H1 (cell line): ENCODE data around the gene PJVK. TPM values are rescaled to one million over a fixed set of nuclear protein-coding genes. Genes with fewer than 3 reads are reported as not detected.

ENCODE experiments used
- CTCF ChIA-PET: fragments of 300-600 bp; sonication (Branson Sonifier 250); formaldehyde crosslinking; loops from one replicate; lab custom pipeline; 2021; ENCODE audit not compliant: partially characterized antibody; lab: Charles Lee
- POLR2A ChIA-PET: fragments of 300-600 bp; sonication (Branson Sonifier 250); formaldehyde crosslinking; loops from one replicate; lab custom pipeline; 2021; ENCODE audit warnings: inconsistent platforms; ENCODE audit not compliant: partially characterized antibody; lab: Charles Lee
- DNase-seq, 2 experiments: peaks; one replicate each; pipeline versions ENCODE4 v3.0.0 to v3.0.0-alpha.2; 2010 to 2022; ENCODE audit warnings: low spot score in 2 of 2, low read depth in 1 of 2, mixed read lengths in 1 of 2
- FAIRE-seq: peaks from 2 replicates; lab custom pipeline; 2011; peaks lifted over from hg19 to GRCh38; lab: Jason Lieb, UNC
- H2AFZ ChIP-seq: 2 replicates; pipeline ENCODE4 v1.8.1; 2012; ENCODE audit warnings: low read length, inconsistent platforms
- H2AK5ac ChIP-seq: 2 replicates; pipeline ENCODE4 v1.6.1; 2013; ENCODE audit warnings: low read depth, low read length
- H2BK120ac ChIP-seq: replicated peaks from 2 replicates; pipeline ENCODE3; 2013; ENCODE audit warnings: low read depth, low read length, inconsistent platforms
- H2BK12ac ChIP-seq: 2 replicates; pipeline ENCODE4 v1.6.1; 2013; ENCODE audit warnings: low read depth, low read length
- H2BK15ac ChIP-seq: 2 replicates; pipeline ENCODE4 v1.6.1; 2013; ENCODE audit warnings: low read length
- H2BK20ac ChIP-seq: 2 replicates; pipeline ENCODE4 v1.6.1; 2013; ENCODE audit warnings: low read length
- H2BK5ac ChIP-seq: 2 replicates; pipeline ENCODE4 v1.6.1; 2013; ENCODE audit warnings: low read depth, low read length
- H3K14ac ChIP-seq: 2 replicates; pipeline ENCODE4 v1.6.1; 2013; ENCODE audit warnings: inconsistent platforms; ENCODE audit not compliant: insufficient read length
- H3K18ac ChIP-seq: 2 replicates; pipeline ENCODE4 v1.6.1; 2013; ENCODE audit warnings: low read length; ENCODE audit errors: extremely low read depth
- H3K23ac ChIP-seq: 2 replicates; pipeline ENCODE4 v1.6.1; 2013; ENCODE audit warnings: inconsistent platforms; ENCODE audit not compliant: insufficient read length
- H3K23me2 ChIP-seq: 2 replicates; pipeline ENCODE4 v1.6.1; 2013; ENCODE audit warnings: low read depth, low read length
- H3K27ac ChIP-seq: 2 replicates; pipeline ENCODE4 v1.6.1; 2011; ENCODE audit warnings: low read depth, low read length, inconsistent platforms
- H3K27me3 ChIP-seq, 4 experiments: replicated peaks in 1 of 4; 1 replicate in 1 of 4; 2 replicates in 3 of 4; pipeline versions ENCODE4 v1.6.1 to v1.8.1; 2011 to 2013; ENCODE audit warnings: low read length in 3 of 4, mild to moderate bottlenecking in 3 of 4, inconsistent platforms in 2 of 4, mixed read lengths in 2 of 4, moderate library complexity in 1 of 4; ENCODE audit not compliant: control insufficient read depth in 3 of 4, insufficient read depth in 3 of 4; ENCODE audit errors: extremely low read depth in 1 of 4
- H3K36me3 ChIP-seq, 4 experiments: 2 replicates each; pipeline versions ENCODE4 v1.6.1 to v1.8.1; 2011 to 2013; ENCODE audit warnings: mild to moderate bottlenecking in 4 of 4, low read length in 3 of 4, moderate library complexity in 2 of 4, control low read depth in 1 of 4, inconsistent platforms in 1 of 4; ENCODE audit not compliant: insufficient read depth in 4 of 4, control insufficient read depth in 2 of 4
- H3K4ac ChIP-seq: replicated peaks from 2 replicates; pipeline ENCODE3; 2013; ENCODE audit warnings: low read length, low read depth, mixed read lengths, inconsistent platforms; ENCODE audit not compliant: insufficient read length
- H3K4me1 ChIP-seq, 4 experiments: replicated peaks in 1 of 4; 1 replicate in 1 of 4; 2 replicates in 3 of 4; pipeline versions ENCODE4 v1.6.1 to v1.8.1; 2011 to 2013; ENCODE audit warnings: low read length in 3 of 4, inconsistent platforms in 2 of 4, mixed read lengths in 1 of 4; ENCODE audit not compliant: insufficient read depth in 4 of 4, control insufficient read depth in 3 of 4
- H3K4me2 ChIP-seq, 2 experiments: 2 replicates each; pipeline versions ENCODE4 v1.6.1 to v1.8.1; 2011 to 2013; ENCODE audit warnings: low read depth in 2 of 2, low read length in 2 of 2, control low read depth in 1 of 2, inconsistent platforms in 1 of 2, mild to moderate bottlenecking in 1 of 2; ENCODE audit not compliant: insufficient read depth in 1 of 2
- H3K4me3 ChIP-seq, 4 experiments: fragments of 200-600, 300-600 bp in 1 of 4; sonication (generic), shearing (Covaris generic), sonication (Bioruptor Twin) in 1 of 4; 2 replicates each; pipeline versions ENCODE4 v1.5.1 to v1.8.1; 2011 to 2016; ENCODE audit warnings: low read length in 4 of 4, low read depth in 3 of 4, control low read depth in 2 of 4, inconsistent platforms in 2 of 4, mild to moderate bottlenecking in 2 of 4, mixed read lengths in 1 of 4, moderate library complexity in 1 of 4; ENCODE audit not compliant: insufficient read depth in 2 of 4; ENCODE audit errors: extremely low read depth in 1 of 4
- H3K56ac ChIP-seq: replicated peaks from 2 replicates; pipeline ENCODE3; 2013; ENCODE audit warnings: low read depth, mild to moderate bottlenecking, mixed read lengths, low read length, inconsistent platforms; ENCODE audit not compliant: insufficient read length
- H3K79me1 ChIP-seq: 2 replicates; pipeline ENCODE4 v1.6.1; 2013; ENCODE audit warnings: low read depth, low read length, control low read depth
- H3K79me2 ChIP-seq, 2 experiments: 2 replicates each; pipeline versions ENCODE4 v1.6.1 to v1.8.1; 2012 to 2013; ENCODE audit warnings: low read length in 2 of 2, mild to moderate bottlenecking in 2 of 2, inconsistent platforms in 1 of 2; ENCODE audit not compliant: insufficient read depth in 2 of 2, control insufficient read depth in 1 of 2
- H3K9ac ChIP-seq, 4 experiments: replicated peaks in 1 of 4; 1 replicate in 1 of 4; 2 replicates in 3 of 4; pipeline versions ENCODE4 v1.6.1 to v1.8.1; 2011 to 2013; ENCODE audit warnings: low read depth in 3 of 4, low read length in 3 of 4, control low read depth in 2 of 4, mild to moderate bottlenecking in 2 of 4, moderate library complexity in 2 of 4, inconsistent platforms in 1 of 4; ENCODE audit errors: extremely low read depth in 1 of 4
- H3K9me3 ChIP-seq, 2 experiments: 2 replicates each; pipeline versions ENCODE4 v1.6.1 to v1.8.1; 2012 to 2013; ENCODE audit warnings: mild to moderate bottlenecking in 2 of 2, moderate library complexity in 2 of 2, control low read depth in 1 of 2, inconsistent platforms in 1 of 2, low read depth in 1 of 2, low read length in 1 of 2, mixed read lengths in 1 of 2; ENCODE audit not compliant: insufficient read depth in 2 of 2
- H4K20me1 ChIP-seq, 2 experiments: replicated peaks in 1 of 2; 2 replicates each; pipeline versions ENCODE3 to v1.8.1; 2011 to 2013; ENCODE audit warnings: inconsistent platforms in 2 of 2, low read length in 2 of 2, mild to moderate bottlenecking in 1 of 2; ENCODE audit not compliant: insufficient read depth in 2 of 2, control insufficient read depth in 1 of 2
- H4K5ac ChIP-seq: 2 replicates; pipeline ENCODE4 v1.6.1; 2013; ENCODE audit warnings: low read length, low read depth, mixed read lengths, inconsistent platforms; ENCODE audit not compliant: insufficient read length
- H4K8ac ChIP-seq: 2 replicates; pipeline ENCODE4 v1.8.0; 2013; ENCODE audit warnings: mild to moderate bottlenecking, moderate library complexity, low read length, inconsistent platforms; ENCODE audit not compliant: insufficient read depth; ENCODE audit errors: extremely low read depth
- H4K91ac ChIP-seq: replicated peaks from 2 replicates; pipeline ENCODE3; 2013; ENCODE audit warnings: low read length, mixed read lengths, inconsistent platforms; ENCODE audit not compliant: insufficient read length
- ATF2 ChIP-seq: IDR thresholded peaks from 2 replicates; pipeline ENCODE4 v1.6.1; 2012; ENCODE audit warnings: low read length, inconsistent platforms
- EP300 ChIP-seq, 2 experiments: IDR thresholded peaks; 1 replicate in 1 of 2; 2 replicates in 1 of 2; pipeline ENCODE4 v1.6.1; 2011 to 2012; ENCODE audit warnings: low read depth in 2 of 2, low read length in 2 of 2, mild to moderate bottlenecking in 2 of 2, borderline replicate concordance in 1 of 2, inconsistent platforms in 1 of 2, moderate library complexity in 1 of 2
- HDAC6 ChIP-seq: IDR thresholded peaks from one replicate; pipeline ENCODE4 v1.7.1; 2012; ENCODE audit warnings: low read depth, mild to moderate bottlenecking, inconsistent platforms, low read length, moderate library complexity
- KDM5A ChIP-seq: fragments of 200-600 bp; IDR thresholded peaks from 2 replicates; pipeline ENCODE4 v1.7.1; 2012; ENCODE audit warnings: mild to moderate bottlenecking, low read length, inconsistent platforms, mixed read lengths
- MAX ChIP-seq: IDR thresholded peaks from 2 replicates; pipeline ENCODE4 v1.6.1; 2012; ENCODE audit warnings: inconsistent platforms
- NRF1 ChIP-seq: IDR thresholded peaks from 2 replicates; pipeline ENCODE4 v1.6.1; 2011; ENCODE audit warnings: mild to moderate bottlenecking, low read depth, low read length, improper control_type of control experiment
- RAD21 ChIP-seq, 2 experiments: IDR thresholded peaks in 1 of 2; conservative IDR thresholded peaks in 1 of 2; 2 replicates each; pipeline ENCODE4 v1.6.1; 2011; ENCODE audit warnings: low read depth in 2 of 2, low read length in 2 of 2, improper control_type of control experiment in 1 of 2, inconsistent platforms in 1 of 2, mild to moderate bottlenecking in 1 of 2, moderate library complexity in 1 of 2
- SIN3A ChIP-seq, 2 experiments: IDR thresholded peaks in 1 of 2; conservative IDR thresholded peaks in 1 of 2; 2 replicates each; pipeline ENCODE4 v1.6.1; 2011 to 2012; ENCODE audit warnings: low read length in 2 of 2, improper control_type of control experiment in 1 of 2, low read depth in 1 of 2, mild to moderate bottlenecking in 1 of 2
- SP1 ChIP-seq: IDR thresholded peaks from 2 replicates; pipeline ENCODE4 v1.6.1; 2011; ENCODE audit warnings: low read depth, low read length
- SP4 ChIP-seq: IDR thresholded peaks from 2 replicates; pipeline ENCODE4 v1.6.1; 2012; ENCODE audit warnings: low read length, inconsistent platforms
- TAF1 ChIP-seq: IDR thresholded peaks from 2 replicates; pipeline ENCODE4 v1.6.1; 2011; ENCODE audit warnings: mild to moderate bottlenecking, low read depth, low read length
- TEAD4 ChIP-seq: IDR thresholded peaks from 2 replicates; pipeline ENCODE4 v1.6.1; 2012; ENCODE audit warnings: low read depth, low read length, inconsistent platforms, mixed read lengths
- WGBS, 2 experiments: shearing (Covaris generic) in 1 of 2; methylation state at CpG; one replicate each; pipeline versions ENCODE4 v1.1.6 to v1.1.7; 2013 to 2015; ENCODE audit warnings: low lambda C conversion rate in 2 of 2, mixed read lengths in 2 of 2, inconsistent platforms in 1 of 2, low coverage in 1 of 2, missing lambda C conversion rate in 1 of 2; ENCODE audit not compliant: insufficient replicate concordance in 2 of 2, insufficient coverage in 1 of 2, insufficient read length in 1 of 2; ENCODE audit errors: extremely low coverage in 1 of 2, missing lambda C conversion rate in 1 of 2; 5-methylcytosine and 5-hydroxymethylcytosine counted together
- polyA plus RNA-seq, 7 experiments: library from polyadenylated mRNA; depleted of rRNA in 3 of 7; stranded (reverse) in 5 of 7; unstranded in 2 of 7; fragments of >200 nt in 5 of 7; fragments of 200-250 nt in 2 of 7; gene quantifications; 1 replicate in 5 of 7; 2 replicates in 1 of 7; 4 replicates in 1 of 7; pipeline versions ENCODE4 v1.2.1 to v1.2.3, GENCODE V29; 2011 to 2013; ENCODE audit warnings: missing spikeins in 2 of 7, mixed read lengths in 2 of 7
- total RNA-seq: library from RNA; stranded (reverse); fragmentation: NEBNext Ultra II Directional; extraction: Animal tissue kit (Norgen Biotek cat#: 25700); gene quantifications from 2 replicates; pipeline ENCODE4 v1.2.1, GENCODE V29; 2021

PJVK gene
- total and polyA plus RNA-seq, 2 of the 8 experiments (the other 6 are each of a cell fraction or from before 2014, with no cell fraction given): 2.4 to 2.8 TPM

GRCh38 chr2:178508646-178509045 lies 57.5 kb downstream of the PJVK start:
- Histone ChIP-seq H3K79me2 (no peaks in the 10 kb centered on the region), H2AFZ (no peak overlapping the region), H3K27me3 (no peaks in the 10 kb centered on the region), H2BK120ac (no peak overlapping the region), H3K9ac (no peak overlapping the region), H2BK20ac (no peak overlapping the region), H2BK5ac (no peak overlapping the region), H3K4me3 (no peak overlapping the region), H3K4me1 (peaks cover 0 to 3% (median 0%) of the 10 kb centered on the region in 4 experiments; a peak in 2 of 7 replicates), H4K8ac (no peak overlapping the region), H3K14ac (no peak overlapping the region), H3K56ac (no peak overlapping the region), H2BK15ac (no peak overlapping the region), H3K79me1 (no peaks in the 10 kb centered on the region), H3K27ac (no peak overlapping the region), H4K5ac (no peak overlapping the region), H3K36me3 (0 out of 8 replicates have a peak, but pooled peaks cover 0 to under 1% (median 0%) of the 10 kb centered on the region in 4 experiments), H4K20me1 (no peaks in the 10 kb centered on the region), H3K4me2 (no peak overlapping the region), H3K23me2 (no peaks in the 10 kb centered on the region), H3K18ac (no peak overlapping the region), H2BK12ac (no peak overlapping the region), H3K23ac (no peak overlapping the region), H4K91ac (no peak overlapping the region), H3K4ac (no peak overlapping the region), H3K9me3 (no peaks in the 10 kb centered on the region), H2AK5ac (no peak overlapping the region)
- CTCF ChIA-PET: interaction anchor here (0.6 to 2.6 kb wide), 3 partner anchors 8 to 13 kb away, joined by 3 to 8 read pairs (median 3); no protein-coding TSS in a partner anchor
- WGBS, 2 experiments: 84% methylated on average over 2 of the region's 2 CpGs; no CpG with 5 or more reads in 1 of the 2 experiments
- DNase-seq: no peak
- FAIRE-seq: no peak
- POLR2A ChIA-PET: no interaction called here
- TF ChIP-seq MAX: no peak
- TF ChIP-seq NRF1: no peak
- TF ChIP-seq RAD21 (IDR thresholded peaks at IDR 0.05 in 1 of 2, conservative IDR thresholded peaks at IDR 0.05 in 1 of 2; ENCODE audit: low read depth in 2 of 2, low read length in 2 of 2): no peak
- TF ChIP-seq KDM5A: no peak
- TF ChIP-seq SP4: no peak
- no peak for TF ChIP-seq TAF1
- TF ChIP-seq ATF2: no peak
- no peak for TF ChIP-seq HDAC6
- no peak for TF ChIP-seq TEAD4
- no peak for TF ChIP-seq SIN3A (conservative IDR thresholded peaks at IDR 0.05 in 1 of 2, IDR thresholded peaks at IDR 0.05 in 1 of 2; ENCODE audit: low read depth in 1 of 2, low read length in 2 of 2)
- no peak for TF ChIP-seq EP300 (IDR thresholded peaks at IDR 0.05; ENCODE audit: borderline replicate concordance in 1 of 2, low read depth in 2 of 2, low read length in 2 of 2)
- no peak for TF ChIP-seq SP1
